GM19372 (cell line): ENCODE results near the gene SLC7A6OS.

ENCODE experiments used
- ATAC-seq: cut with Tn5 transposase; IDR thresholded peaks from one replicate; pipeline ENCODE4 v1.9.1; 2021; ENCODE audit warnings: mild to moderate bottlenecking, low read depth, moderate library complexity; ENCODE audit not compliant: unreplicated experiment

The SLC7A6OS gene

GRCh38 chr16:68345351-68345810 is 34.6 kb upstream of the SLC7A6OS start:
- ATAC-seq, result no peak

GRCh38 chr16:68344252-68344651 is 33.5 kb upstream of the SLC7A6OS start:
- ATAC-seq, result no peak

GRCh38 chr16:68343137-68343536 is 32.4 kb upstream of the SLC7A6OS start:
- ATAC-seq, result no peak

- ATAC-seq, result no peak
Measured at GRCh38 chr16:68342620-68343019, 31.9 kb upstream of the SLC7A6OS start.

GRCh38 chr16:68339214-68339613 is 28.5 kb upstream of the SLC7A6OS start:
- no peak for ATAC-seq

GRCh38 chr16:68338326-68339119 is 27.8 kb upstream of the SLC7A6OS start:
- no peak for ATAC-seq

GRCh38 chr16:68335175-68335574 is 24.4 kb upstream of the SLC7A6OS start:
- no peak for ATAC-seq

GRCh38 chr16:68332411-68333121 is 21.8 kb upstream of the SLC7A6OS start:
- ATAC-seq, result no peak

GRCh38 chr16:68331879-68332410 is 21.2 kb upstream of the SLC7A6OS start:
- ATAC-seq, result no peak

GRCh38 chr16:68328860-68329390 is 18.2 kb upstream of the SLC7A6OS start:
- no peak for ATAC-seq

GRCh38 chr16:68328151-68328859 is 17.6 kb upstream of the SLC7A6OS start:
- peak; percentile 61 for ATAC-seq

GRCh38 chr16:68324780-68325357 is 14.1 kb upstream of the SLC7A6OS start:
- no peak for ATAC-seq

- ATAC-seq, result no peak
Measured at GRCh38 chr16:68324336-68324735, 13.6 kb upstream of the SLC7A6OS start.

GRCh38 chr16:68319185-68319908 is 8.6 kb upstream of the SLC7A6OS start:
- ATAC-seq, result no peak

GRCh38 chr16:68313116-68313515 is 2.4 kb upstream of the SLC7A6OS start:
- no peak for ATAC-seq

- peak; percentile 22 for ATAC-seq
Measured at GRCh38 chr16:68310437-68310773, 341 bp downstream of the SLC7A6OS start.

- ATAC-seq, result no peak
Measured at GRCh38 chr16:68309799-68310198, 947 bp downstream of the SLC7A6OS start.

- ATAC-seq, result no peak
Measured at GRCh38 chr16:68306633-68307032, 4.1 kb downstream of the SLC7A6OS start.

GRCh38 chr16:68300734-68301459 is 9.8 kb downstream of the SLC7A6OS start:
- ATAC-seq, result no peak
